GM18868 (cell line): ENCODE results near the gene COL9A1.
A peak's percentile ranks its signal among the peaks of the same experiment; 100 is the strongest.

Source experiments
- ATAC-seq: cut with Tn5 transposase; IDR thresholded peaks from one replicate; pipeline ENCODE4 v1.9.1; 2021; ENCODE audit warnings: mild to moderate bottlenecking, moderate library complexity; ENCODE audit not compliant: unreplicated experiment

Gene COL9A1

DNA sequence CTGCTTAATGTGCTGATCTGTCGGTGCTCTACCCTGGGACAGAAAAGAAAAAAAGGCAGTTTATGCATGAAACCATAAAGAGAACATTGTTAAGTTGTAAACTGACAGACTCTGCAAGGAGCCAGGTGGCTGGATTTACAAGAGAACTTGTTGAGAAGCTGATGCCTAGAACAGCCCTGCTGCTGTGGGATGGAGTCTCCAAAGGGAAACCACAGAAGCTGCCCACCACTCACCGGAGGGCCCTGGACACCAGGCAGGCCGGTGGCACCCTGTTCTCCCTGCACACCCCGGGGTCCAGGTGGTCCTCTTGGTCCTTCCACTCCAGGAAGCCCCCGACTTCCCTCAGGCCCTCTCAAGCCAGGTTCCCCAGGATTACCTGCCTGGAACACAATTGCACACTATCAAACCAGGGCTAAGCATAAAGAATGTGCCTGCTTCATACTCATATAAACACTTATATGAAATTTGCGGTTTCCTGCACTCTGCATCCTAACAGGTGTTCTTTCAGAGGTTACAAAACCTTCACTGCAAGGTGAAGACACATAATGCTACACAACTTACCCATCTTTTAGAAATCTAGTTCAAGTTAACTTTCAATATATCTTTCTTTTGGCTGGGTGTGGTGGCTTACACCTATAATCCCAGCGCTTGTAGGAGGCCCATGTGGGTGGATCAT lies 68.2 kb downstream of the COL9A1 start:
- ATAC-seq = no peak

DNA sequence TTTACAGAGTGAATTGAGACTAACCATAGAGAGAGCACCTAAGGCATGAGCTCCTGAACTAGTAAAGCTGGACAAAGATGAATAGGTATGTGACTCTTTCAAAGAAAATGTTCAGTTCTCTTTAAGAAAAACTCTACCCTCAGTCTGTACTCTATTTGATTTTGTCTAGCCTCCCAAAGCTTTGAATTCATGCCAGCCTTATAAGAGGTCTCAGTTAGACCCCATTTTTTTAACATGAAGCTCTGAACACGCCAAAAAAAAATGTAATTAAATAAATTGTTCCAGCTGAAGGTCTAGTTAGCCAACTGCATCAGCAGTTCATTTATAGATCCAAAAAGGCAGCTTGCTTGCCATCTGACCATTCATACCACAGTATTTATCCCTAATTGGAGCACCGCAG lies 71.6 kb downstream of the COL9A1 start:
- no peak for ATAC-seq

DNA sequence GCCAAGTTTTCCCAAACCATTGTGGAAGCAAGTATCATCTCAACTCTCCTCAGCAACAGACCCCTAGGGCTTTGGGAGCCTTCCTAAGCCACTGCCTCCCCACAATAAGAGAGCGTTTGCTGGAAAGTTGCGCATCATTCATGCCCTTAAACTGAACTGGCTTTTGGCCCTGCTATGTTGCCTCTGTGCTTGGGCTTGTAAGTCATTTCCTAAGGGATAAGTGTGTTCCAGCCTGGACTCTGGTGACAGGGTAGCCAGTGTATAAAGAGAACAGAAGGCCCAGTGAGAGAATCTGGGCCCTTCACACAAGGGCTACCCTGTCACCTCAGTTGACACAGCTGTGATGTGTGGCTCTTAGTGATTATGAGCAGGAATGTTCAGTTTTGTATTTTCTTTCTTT lies 77.8 kb downstream of the COL9A1 start:
- ATAC-seq = no peak

- ATAC-seq = no peak
Measured at GRCh38 chr6:70222439-70222749, 80.5 kb downstream of the COL9A1 start.

GRCh38 chr6:70221715-70222438 lies 81.0 kb downstream of the COL9A1 start:
- ATAC-seq = no peak

DNA sequence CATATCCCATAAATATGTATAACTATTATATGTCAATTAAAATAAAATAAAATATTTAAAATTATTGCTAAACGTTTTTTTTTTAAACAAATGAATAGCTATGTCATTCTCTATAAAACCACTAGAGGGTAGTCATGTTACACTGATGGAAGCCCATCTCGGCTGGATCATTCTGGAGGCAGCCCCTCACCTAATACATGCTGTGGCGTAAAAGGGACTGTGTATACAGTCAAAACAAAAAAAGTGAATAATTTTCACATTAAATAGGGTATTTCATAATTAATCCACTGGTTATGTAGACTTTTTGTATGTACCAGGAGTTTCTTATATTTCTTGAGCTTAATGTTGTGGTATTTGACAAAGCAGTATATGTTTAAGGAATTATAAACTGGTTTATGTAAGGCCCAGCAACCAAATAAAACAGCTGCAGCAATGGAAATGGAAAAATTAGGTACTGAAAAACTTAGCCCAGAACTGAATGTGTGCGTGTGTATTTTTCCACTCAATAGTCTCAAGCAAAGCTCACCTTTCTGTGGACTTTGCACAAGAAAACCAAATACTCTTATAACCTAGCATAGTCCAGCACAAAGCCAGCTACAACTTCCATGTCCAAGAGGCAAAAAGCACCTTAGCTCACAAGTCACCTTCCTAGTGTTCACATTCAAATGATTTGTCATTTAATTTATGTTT lies 81.7 kb downstream of the COL9A1 start:
- ATAC-seq = peak; percentile 58

DNA sequence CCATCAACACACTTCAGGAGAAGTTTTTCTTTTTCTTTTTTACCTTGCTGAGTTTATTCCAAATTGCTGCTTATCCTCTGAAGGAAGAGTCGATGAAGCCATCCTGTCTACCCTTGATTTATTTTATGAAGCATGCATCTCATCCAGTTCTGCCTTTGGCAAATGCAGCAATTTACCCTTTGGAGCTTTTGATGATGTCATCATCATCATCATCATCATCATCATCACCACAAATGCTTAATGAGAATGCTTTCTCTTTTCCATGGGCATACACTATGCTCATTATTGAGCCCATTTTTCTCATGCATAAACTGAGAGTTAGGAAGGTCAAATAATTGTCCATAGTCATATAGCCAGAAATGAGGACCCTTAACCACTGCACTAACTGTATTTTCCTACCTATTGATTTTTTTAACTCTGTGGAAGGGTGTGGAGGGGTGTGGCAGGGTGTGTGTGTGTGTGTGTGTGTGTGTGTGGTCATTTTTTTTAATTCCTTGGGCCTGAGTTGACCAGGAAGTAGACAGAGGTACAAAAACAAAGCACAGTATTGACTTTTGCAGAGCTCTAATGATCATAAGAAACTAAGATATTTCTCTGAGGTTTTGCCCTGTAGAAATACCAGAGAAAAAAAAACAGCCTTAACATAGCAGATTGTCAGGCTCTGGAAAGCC lies 82.8 kb downstream of the COL9A1 start:
- no peak for ATAC-seq

DNA sequence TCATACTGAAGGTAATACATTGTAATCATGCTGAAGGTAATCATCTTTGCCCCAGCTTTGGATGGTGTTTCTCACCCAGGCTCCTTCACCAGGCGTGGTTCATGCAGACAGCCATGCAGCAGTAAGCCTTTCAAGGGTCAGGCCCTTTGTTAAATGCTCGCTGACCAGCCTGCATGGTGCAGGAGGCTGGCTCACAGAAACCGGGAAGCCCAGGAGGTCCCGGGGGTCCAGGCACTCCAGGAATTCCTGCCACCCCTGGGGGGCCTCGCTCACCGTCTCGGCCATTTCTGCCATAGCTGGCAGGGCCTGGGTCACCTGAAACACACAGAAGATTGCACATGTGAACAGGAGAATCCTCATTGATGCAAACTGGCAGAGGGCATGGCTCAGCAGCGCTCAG lies 86.1 kb downstream of the COL9A1 start:
- ATAC-seq = no peak

DNA sequence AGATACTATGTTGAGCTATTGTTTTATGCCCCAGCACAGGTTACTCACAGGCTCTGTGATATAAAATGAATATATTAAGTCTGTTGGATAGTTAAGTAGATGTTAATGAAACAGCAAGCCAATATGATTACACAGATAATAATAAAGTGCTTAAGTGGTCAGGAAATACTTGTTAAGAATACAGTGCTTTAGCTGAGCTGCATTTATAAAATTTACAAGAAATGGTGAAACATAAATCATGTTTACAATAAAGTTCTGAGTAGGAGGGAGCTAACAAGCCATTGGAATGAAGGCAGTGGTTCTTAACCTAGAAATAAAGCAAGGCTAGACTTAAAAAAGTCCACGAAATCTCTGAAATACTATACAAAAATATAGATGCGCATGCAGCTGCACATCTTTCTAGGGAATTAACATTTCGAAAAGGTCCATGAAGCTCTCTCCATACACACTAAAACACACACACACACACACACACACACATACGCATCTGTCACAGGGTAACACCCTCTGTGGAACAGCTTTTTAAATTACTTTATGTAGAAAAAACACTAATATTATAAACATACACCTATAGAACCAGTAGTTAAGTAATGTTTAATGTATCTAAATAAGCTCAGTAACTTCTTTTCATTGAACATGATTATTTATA lies 87.3 kb downstream of the COL9A1 start:
- no peak for ATAC-seq

- ATAC-seq = peak; percentile 72
Measured at GRCh38 chr6:70210462-70210861, 92.4 kb downstream of the COL9A1 start.

DNA sequence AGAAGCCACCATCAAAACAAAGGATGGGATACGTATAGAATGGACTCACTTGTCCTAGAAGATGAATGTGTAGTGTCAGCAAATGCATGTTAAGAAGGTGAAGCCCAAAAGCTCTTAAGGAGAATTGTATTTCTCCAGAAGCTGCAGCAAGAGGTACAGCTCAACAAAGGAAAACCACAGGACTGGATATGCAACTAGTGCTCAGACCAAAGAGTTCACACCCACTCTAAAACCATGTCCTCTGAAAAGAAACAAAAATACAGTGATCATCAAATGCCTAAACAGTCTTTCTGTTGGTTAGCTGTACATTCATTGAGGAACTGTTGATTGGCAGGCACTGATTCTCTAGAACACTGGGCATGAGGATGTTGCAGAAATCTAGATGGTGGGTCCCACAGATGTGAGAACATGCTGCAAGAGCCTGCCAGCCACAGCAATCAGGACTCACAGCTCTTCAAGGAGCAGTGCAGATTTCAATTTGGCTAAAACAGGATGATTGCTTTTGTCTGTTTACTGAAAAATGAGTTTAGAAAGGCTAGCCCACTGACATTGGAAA lies 94.6 kb downstream of the COL9A1 start:
- ATAC-seq = no peak

DNA sequence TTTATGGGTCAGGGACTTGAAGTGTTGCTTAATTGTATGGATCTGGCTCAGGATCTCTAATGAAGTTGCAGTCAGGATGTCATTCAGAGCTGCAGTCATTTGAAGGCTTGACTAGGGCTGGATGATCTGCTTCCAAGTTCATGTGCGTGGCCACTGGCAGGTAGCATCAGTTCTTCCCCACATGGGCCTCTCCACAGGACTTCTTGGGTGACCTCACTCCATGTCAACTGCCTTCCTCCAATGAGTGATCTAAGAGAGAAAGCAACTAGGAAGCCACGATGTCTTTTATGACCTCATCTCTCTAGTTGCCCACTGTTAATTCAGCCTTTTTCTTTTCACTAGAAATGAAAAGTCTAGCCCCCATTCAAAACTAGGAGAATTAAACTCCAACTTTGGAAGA lies 104.1 kb downstream of the COL9A1 start:
- ATAC-seq = no peak

GRCh38 chr6:70196531-70196930 lies 106.4 kb downstream of the COL9A1 start:
- ATAC-seq = no peak

GRCh38 chr6:70194421-70194820 lies 108.5 kb downstream of the COL9A1 start:
- ATAC-seq = no peak

- ATAC-seq = no peak
Measured at GRCh38 chr6:70188202-70188601, 114.7 kb downstream of the COL9A1 start.

GRCh38 chr6:70186461-70186860 lies 116.4 kb downstream of the COL9A1 start:
- no peak for ATAC-seq

GRCh38 chr6:70184723-70185122 lies 118.2 kb downstream of the COL9A1 start:
- no peak for ATAC-seq

DNA sequence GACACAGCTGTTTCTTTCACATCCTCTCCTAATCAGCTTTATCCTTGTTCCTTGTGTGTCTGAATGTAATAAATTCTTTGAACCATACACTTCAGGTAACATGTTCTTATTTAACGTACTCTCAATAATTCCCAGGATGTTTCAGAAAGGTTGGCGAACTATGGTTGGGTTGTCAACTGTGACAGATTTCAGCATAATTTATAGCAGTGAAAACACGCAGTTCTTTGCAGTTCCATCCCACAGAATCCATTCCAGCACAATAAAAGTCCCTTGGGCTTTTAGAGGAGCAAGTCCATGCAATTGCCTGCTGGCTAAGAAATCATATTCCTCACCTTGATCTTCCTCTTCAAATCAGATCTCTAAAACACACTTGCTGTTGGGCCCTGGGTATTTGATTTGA lies 119.3 kb downstream of the COL9A1 start:
- ATAC-seq = no peak

- ATAC-seq = peak; percentile 68
Measured at GRCh38 chr6:70180901-70181599, 121.8 kb downstream of the COL9A1 start.

DNA sequence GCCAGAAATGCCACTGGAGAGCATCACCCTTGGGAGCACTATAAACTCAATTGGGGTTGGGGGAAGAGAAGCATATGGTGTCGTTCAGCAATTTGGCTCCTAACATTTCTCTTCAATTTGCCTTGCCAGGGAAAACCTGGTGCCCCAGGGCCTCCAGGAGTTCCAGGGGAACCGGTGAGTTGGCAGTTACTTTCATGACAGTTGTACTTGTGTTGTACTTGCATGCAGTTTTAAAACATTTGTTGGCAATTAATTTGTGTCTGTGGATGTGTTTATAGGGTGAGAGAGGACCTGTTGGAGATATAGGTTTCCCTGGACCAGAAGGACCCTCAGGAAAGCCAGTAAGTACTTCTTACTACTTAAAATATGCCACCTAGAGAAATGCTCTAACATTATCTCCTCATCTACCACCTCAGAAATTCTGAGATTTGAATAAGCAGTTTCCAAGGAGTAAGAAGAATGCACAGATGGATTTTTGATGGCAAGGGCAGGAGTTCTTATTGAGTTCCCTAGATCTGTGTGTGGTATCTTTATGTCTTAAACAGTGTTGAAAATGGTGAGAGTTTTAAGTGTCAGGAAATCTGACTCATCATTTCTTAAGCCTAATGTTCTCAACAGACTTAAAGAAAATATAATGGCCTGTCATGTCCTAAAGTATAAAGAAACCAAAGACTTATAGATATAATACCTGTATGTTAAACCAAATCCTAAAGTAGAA lies 122.5 kb downstream of the COL9A1 start:
- ATAC-seq = no peak
